Right ventricle myocardium superior (tissue), 1 donor: ENCODE results near the gene SLC2A13. TPM values are rescaled to one million over a fixed set of nuclear protein-coding genes. Genes with fewer than 3 reads are reported as not detected.
"Not testable (repeated sequence)": the region's sequence is repeated elsewhere in the genome, so short reads cannot be mapped to it uniquely, and the experiment has no call there.

Experiments used
- ATAC-seq: fragments of 200-7000 bp; cut with Tn5 transposase; one replicate; pipeline ENCODE4 v1.9.1; 2020; ENCODE audit warnings: mild to moderate bottlenecking; ENCODE audit not compliant: poor library complexity
- DNase-seq: peaks from one replicate; pipeline ENCODE4 v3.0.0-alpha.2; 2020
- intact Hi-C: fragments of 100-400 bp; cut with DNase I; formaldehyde crosslinking; loops from one replicate; pipeline ENCODE4 v1.11.2; 2022
- total RNA-seq: library from RNA; stranded (reverse); fragmentation: NEBNext Ultra II Directional; extraction: Animal tissue kit (Norgen Biotek cat#: 25700); gene quantifications from one replicate; pipeline ENCODE4 v1.2.1, GENCODE V29; 2021
- donor health status: DM: no; HTN: yes; CAD: no; lungs with severe emphysema.

The SLC2A13 gene
- total RNA-seq, 1 donor from 2014 or later = 6.6 TPM

GRCh38 chr12:40054555-40055227, 51.2 kb downstream of the SLC2A13 start:
- peak; percentile 79 for ATAC-seq
- DNase-seq = peak; percentile 50
- intact Hi-C loops = no loop called here

GRCh38 chr12:40049268-40049667, 56.6 kb downstream of the SLC2A13 start:
- ATAC-seq (no peak), DNase-seq (no peak)
- intact Hi-C loops = no loop called here

- intact Hi-C loops, DNase-seq, ATAC-seq: not testable (repeated sequence)
Observed at GRCh38 chr12:40047002-40047401, 58.9 kb downstream of the SLC2A13 start.

GRCh38 chr12:40045656-40046055, 60.2 kb downstream of the SLC2A13 start:
- ATAC-seq = no peak
- intact Hi-C loops = no loop called here

GRCh38 chr12:40044396-40044795, 61.5 kb downstream of the SLC2A13 start:
- ATAC-seq = peak; percentile 25
- DNase-seq = no peak
- intact Hi-C loops = no loop called here

More at GRCh38 chr12:40045656-40046055, 60.2 kb downstream of the SLC2A13 start:
- DNase-seq = no peak

GRCh38 chr12:40039598-40039997, 66.3 kb downstream of the SLC2A13 start:
- intact Hi-C loops = no loop called here
- no peak for ATAC-seq

GRCh38 chr12:40038619-40039018, 67.3 kb downstream of the SLC2A13 start:
- ATAC-seq (no peak), DNase-seq (no peak)
- intact Hi-C loops = no loop called here

More at GRCh38 chr12:40039598-40039997, 66.3 kb downstream of the SLC2A13 start:
- no peak for DNase-seq

GRCh38 chr12:40034712-40035111, 71.2 kb downstream of the SLC2A13 start:
- ATAC-seq (no peak), DNase-seq (no peak)
- intact Hi-C loops = no loop called here

GRCh38 chr12:40034156-40034555, 71.7 kb downstream of the SLC2A13 start:
- ATAC-seq = no peak
- intact Hi-C loops = no loop called here
- no peak for DNase-seq

- DNase-seq = no peak
- peak; percentile 65 for ATAC-seq
- intact Hi-C loops = no loop called here
Observed at GRCh38 chr12:40033242-40033630, 72.6 kb downstream of the SLC2A13 start.

GRCh38 chr12:40032433-40033241, 73.2 kb downstream of the SLC2A13 start:
- intact Hi-C loops = no loop called here
- no peak for DNase-seq
- ATAC-seq = peak; percentile 79

- DNase-seq (no peak), ATAC-seq (no peak)
- intact Hi-C loops = no loop called here
Observed at GRCh38 chr12:40031965-40032364, 73.9 kb downstream of the SLC2A13 start.

- DNase-seq, ATAC-seq, intact Hi-C loops: not testable (repeated sequence)
Observed at GRCh38 chr12:40030970-40031369, 74.9 kb downstream of the SLC2A13 start.

- intact Hi-C loops = no loop called here
- no peak for ATAC-seq
Observed at GRCh38 chr12:40028296-40028695, 77.6 kb downstream of the SLC2A13 start.

GRCh38 chr12:40022850-40023249, 83.0 kb downstream of the SLC2A13 start:
- no peak for ATAC-seq
- DNase-seq = no peak
- intact Hi-C loops = no loop called here

More at GRCh38 chr12:40028296-40028695, 77.6 kb downstream of the SLC2A13 start:
- no peak for DNase-seq

- DNase-seq (no peak), ATAC-seq (no peak)
- intact Hi-C loops = no loop called here
Observed at GRCh38 chr12:40020261-40020691, 85.6 kb downstream of the SLC2A13 start.

GRCh38 chr12:40017488-40017887, 88.4 kb downstream of the SLC2A13 start:
- intact Hi-C loops = no loop called here
- ATAC-seq (peak; percentile 45), DNase-seq (no peak)

- peak; percentile 69 for ATAC-seq
- intact Hi-C loops = no loop called here
- DNase-seq = no peak
Observed at GRCh38 chr12:40016980-40017379, 88.9 kb downstream of the SLC2A13 start.

- intact Hi-C loops = no loop called here
- DNase-seq (no peak), ATAC-seq (no peak)
Observed at GRCh38 chr12:40015881-40016280, 90.0 kb downstream of the SLC2A13 start.

GRCh38 chr12:40015345-40015744, 90.5 kb downstream of the SLC2A13 start:
- ATAC-seq = no peak
- intact Hi-C loops = no loop called here
- no peak for DNase-seq
